A673 (cell line): ENCODE data around the gene PCDHB7. TPM values are rescaled to one million over a fixed set of nuclear protein-coding genes. Genes with fewer than 3 reads are reported as not detected.
"Not testable (repeated sequence)": the region's sequence is repeated elsewhere in the genome, so short reads cannot be mapped to it uniquely, and the experiment has no call there.

Experiments
- BruUV-seq: library from RNA; stranded (reverse); fragments of 400-500 nt; replicated peaks from 2 replicates; lab custom pipeline; 2021; lab: Mats Ljungman, UMichigan
- CTCF ChIA-PET: fragments of 300-600 bp; sonication (Branson Sonifier 250); formaldehyde crosslinking; loops from one replicate; lab custom pipeline; 2022; ENCODE audit warnings: antibody characterized with exemption; lab: Charles Lee
- POLR2A ChIA-PET: fragments of 300-600 bp; sonication (Branson Sonifier 250); formaldehyde crosslinking; loops from one replicate; lab custom pipeline; 2022; ENCODE audit warnings: antibody characterized with exemption; ENCODE audit not compliant: low non-redundant PET; lab: Charles Lee
- DNase-seq: peaks from one replicate; pipeline ENCODE4 v3.0.0-alpha.2; 2015; ENCODE audit warnings: low spot score
- H3K27ac ChIP-seq: fragments of 200-600 bp; sonication (generic); 2 replicates; pipeline ENCODE4 v1.5.1; 2016; ENCODE audit warnings: mixed run types, low read depth, mild to moderate bottlenecking, mixed read lengths, antibody characterized with exemption, low read length; ENCODE audit not compliant: poor library complexity, severe bottlenecking
- H3K27me3 ChIP-seq: fragments of 200-600 bp; sonication (generic); replicated peaks from 2 replicates; pipeline ENCODE4 v1.6.1; 2017; ENCODE audit warnings: mixed run types, low read depth, mild to moderate bottlenecking, mixed read lengths, antibody characterized with exemption, low read length; ENCODE audit not compliant: insufficient read depth, poor library complexity
- H3K36me3 ChIP-seq: fragments of 200-600 bp; sonication (generic); 2 replicates; pipeline ENCODE4 v1.6.1; 2016; ENCODE audit warnings: mixed run types, mild to moderate bottlenecking, mixed read lengths, antibody characterized with exemption, low read length; ENCODE audit not compliant: insufficient read depth, poor library complexity, severe bottlenecking
- H3K4me1 ChIP-seq: fragments of 200-600 bp; sonication (generic); 2 replicates; pipeline ENCODE4 v1.6.1; 2017; ENCODE audit warnings: mixed run types, mild to moderate bottlenecking, mixed read lengths, antibody characterized with exemption, low read length; ENCODE audit not compliant: insufficient read depth, poor library complexity, severe bottlenecking
- H3K4me3 ChIP-seq: fragments of 200-600 bp; sonication (generic); 2 replicates; pipeline ENCODE4 v1.5.1; 2016; ENCODE audit warnings: low read depth, mixed run types, mild to moderate bottlenecking, mixed read lengths, low read length; ENCODE audit not compliant: poor library complexity, severe bottlenecking
- H3K9me3 ChIP-seq: fragments of 200-600 bp; sonication (generic); 2 replicates; pipeline ENCODE4 v1.6.1; 2016; ENCODE audit warnings: mixed run types, low read depth, mild to moderate bottlenecking, mixed read lengths, antibody characterized with exemption, low read length; ENCODE audit not compliant: poor library complexity, severe bottlenecking
- EZH2 ChIP-seq: fragments of 200-600 bp; sonication (generic); IDR thresholded peaks from 2 replicates; pipeline ENCODE4 v1.6.1; 2017; ENCODE audit warnings: borderline replicate concordance, low read depth, mild to moderate bottlenecking, mixed read lengths, antibody characterized with exemption, low read length; ENCODE audit not compliant: poor library complexity, severe bottlenecking
- intact Hi-C: fragments of 100-400 bp; cut with micrococcal nuclease; formaldehyde crosslinking; loops from one replicate; pipeline ENCODE4 v1.10.0; 2022; ENCODE audit not compliant: unreplicated experiment
- total RNA-seq: library from RNA; stranded (reverse); gene quantifications from 2 replicates; pipeline ENCODE4 v1.2.3, GENCODE V29; 2021
- TF ChIP-seq, protein P1 (sequence below): fragments of 300-800, 200-600 bp; sonication (generic); conservative IDR thresholded peaks from 2 replicates; pipeline ENCODE4 v1.5.1; 2017; ENCODE audit warnings: low read depth, mild to moderate bottlenecking, antibody characterized with exemption, low read length, moderate library complexity, mixed read lengths

The PCDHB7 gene
- total RNA-seq, 1 experiment from 2014 or later, result 2.0 TPM

DNA sequence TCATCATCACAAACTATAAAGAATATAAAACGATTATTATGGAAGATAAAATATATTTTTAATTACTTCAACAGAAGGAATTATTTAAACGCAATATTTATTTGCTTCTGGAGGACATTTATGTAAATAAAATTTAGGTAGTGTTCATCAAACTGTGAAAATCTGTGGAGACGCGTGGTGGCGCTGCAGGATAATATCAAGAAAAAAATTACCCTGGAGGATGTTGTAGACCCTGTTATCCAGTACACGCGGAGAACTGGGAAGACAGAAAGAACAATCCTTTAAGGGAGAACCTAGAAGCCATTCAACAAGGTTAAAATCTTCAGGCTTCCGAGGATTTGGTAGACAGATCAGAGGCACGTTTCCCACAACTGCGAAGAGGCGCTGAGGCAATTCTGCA is 36.0 kb downstream of the PCDHB7 start, which contains the start of gene PCDHB12:
Gene PCDHB12, plus strand, starts transcription at position 242 of the 400 bp plus-strand sequence. CDS start 189 bp downstream, outside the sequence.
- Histone ChIP-seq H3K4me3 (peak within 1 kb of the TSS; percentile 8), H3K9me3 (peaks cover 3% of the 10 kb centered on the region), H3K27me3 (no peaks in the 10 kb centered on the region), H3K27ac (no peak within 1 kb of the TSS), H3K4me1 (no peaks in the 10 kb centered on the region), H3K36me3 (no peaks in the 10 kb centered on the region)
- TF ChIP-seq EZH2, result no peak
- TF ChIP-seq, protein P1, sequence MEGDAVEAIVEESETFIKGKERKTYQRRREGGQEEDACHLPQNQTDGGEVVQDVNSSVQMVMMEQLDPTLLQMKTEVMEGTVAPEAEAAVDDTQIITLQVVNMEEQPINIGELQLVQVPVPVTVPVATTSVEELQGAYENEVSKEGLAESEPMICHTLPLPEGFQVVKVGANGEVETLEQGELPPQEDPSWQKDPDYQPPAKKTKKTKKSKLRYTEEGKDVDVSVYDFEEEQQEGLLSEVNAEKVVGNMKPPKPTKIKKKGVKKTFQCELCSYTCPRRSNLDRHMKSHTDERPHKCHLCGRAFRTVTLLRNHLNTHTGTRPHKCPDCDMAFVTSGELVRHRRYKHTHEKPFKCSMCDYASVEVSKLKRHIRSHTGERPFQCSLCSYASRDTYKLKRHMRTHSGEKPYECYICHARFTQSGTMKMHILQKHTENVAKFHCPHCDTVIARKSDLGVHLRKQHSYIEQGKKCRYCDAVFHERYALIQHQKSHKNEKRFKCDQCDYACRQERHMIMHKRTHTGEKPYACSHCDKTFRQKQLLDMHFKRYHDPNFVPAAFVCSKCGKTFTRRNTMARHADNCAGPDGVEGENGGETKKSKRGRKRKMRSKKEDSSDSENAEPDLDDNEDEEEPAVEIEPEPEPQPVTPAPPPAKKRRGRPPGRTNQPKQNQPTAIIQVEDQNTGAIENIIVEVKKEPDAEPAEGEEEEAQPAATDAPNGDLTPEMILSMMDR, result peak; percentile 52
- ChIA-PET CTCF (interaction anchor here (0.8 to 0.9 kb wide), 3 partner anchors 9 to 352 kb away, joined by 3 read pairs; partner anchors contain the start of genes PCDHB11 and PCDHB6), POLR2A (no interaction called here)
- DNase-seq, result peak; percentile 56
- intact Hi-C loops, result no loop called here
- no TSS peak for BruUV-seq

DNA sequence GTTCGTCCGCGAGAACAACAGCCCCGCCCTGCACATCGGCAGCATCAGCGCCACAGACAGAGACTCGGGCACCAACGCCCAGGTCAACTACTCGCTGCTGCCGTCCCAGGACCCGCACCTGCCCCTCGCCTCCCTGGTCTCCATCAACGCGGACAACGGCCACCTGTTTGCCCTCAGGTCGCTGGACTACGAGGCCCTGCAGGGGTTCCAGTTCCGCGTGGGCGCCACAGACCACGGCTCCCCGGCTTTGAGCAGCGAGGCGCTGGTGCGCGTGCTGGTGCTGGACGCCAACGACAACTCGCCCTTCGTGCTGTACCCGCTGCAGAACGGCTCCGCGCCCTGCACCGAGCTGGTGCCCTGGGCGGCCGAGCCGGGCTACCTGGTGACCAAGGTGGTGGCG is 37.8 kb downstream of the PCDHB7 start:
- H3K4me3 ChIP-seq, CTCF ChIA-PET, H3K9me3 ChIP-seq, POLR2A ChIA-PET, H3K4me1 ChIP-seq, DNase-seq, intact Hi-C loops, H3K27me3 ChIP-seq, BruUV-seq, H3K36me3 ChIP-seq, H3K27ac ChIP-seq: not testable (repeated sequence)

DNA sequence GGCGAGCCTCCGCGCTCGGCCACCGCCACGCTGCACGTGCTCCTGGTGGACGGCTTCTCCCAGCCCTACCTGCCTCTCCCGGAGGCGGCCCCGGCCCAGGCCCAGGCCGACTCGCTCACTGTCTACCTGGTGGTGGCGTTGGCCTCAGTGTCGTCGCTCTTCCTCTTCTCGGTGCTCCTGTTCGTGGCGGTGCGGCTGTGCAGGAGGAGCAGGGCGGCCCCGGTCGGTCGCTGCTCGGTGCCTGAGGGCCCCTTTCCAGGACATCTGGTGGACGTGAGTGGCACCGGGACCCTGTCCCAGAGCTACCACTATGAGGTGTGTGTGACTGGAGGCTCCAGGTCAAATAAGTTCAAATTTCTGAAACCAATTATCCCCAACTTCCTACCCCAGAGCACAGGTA is 38.4 kb downstream of the PCDHB7 start:
- H3K27ac ChIP-seq, BruUV-seq, H3K4me1 ChIP-seq, H3K4me3 ChIP-seq, CTCF ChIA-PET, H3K36me3 ChIP-seq, POLR2A ChIA-PET, intact Hi-C loops, H3K27me3 ChIP-seq, H3K9me3 ChIP-seq, DNase-seq: not testable (repeated sequence)

DNA sequence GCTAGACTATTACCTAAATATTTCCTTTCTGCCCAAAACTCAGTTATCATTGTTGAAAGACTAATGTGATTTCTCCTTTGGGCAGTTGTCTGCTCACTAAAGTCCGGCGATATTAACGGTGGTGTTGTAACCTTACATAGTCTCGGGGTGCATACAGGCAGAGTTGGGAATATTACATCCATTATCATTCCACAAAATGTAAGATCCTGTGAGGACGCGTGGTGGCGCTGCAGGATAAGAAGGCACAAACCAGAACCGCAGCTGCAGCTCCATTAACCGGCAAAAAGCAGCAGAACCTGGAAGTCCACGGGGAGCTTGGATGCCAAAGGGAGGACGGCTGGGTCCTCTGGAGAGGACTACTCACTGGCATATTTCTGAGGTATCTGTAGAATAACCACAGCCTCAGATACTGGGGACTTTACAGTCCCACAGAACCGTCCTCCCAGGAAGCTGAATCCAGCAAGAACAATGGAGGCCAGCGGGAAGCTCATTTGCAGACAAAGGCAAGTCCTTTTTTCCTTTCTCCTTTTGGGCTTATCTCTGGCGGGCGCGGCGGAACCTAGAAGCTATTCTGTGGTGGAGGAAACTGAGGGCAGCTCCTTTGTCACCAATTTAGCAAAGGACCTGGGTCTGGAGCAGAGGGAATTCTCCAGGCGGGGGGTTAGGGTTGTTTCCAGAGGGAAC is 41.4 kb downstream of the PCDHB7 start, which contains the start of gene PCDHB13:
Gene PCDHB13, plus strand, starts transcription at position 264 of the 684 bp plus-strand sequence. Its CDS starts 205 bp downstream, at position 469.
- H3K36me3 ChIP-seq, H3K4me1 ChIP-seq, H3K27me3 ChIP-seq, H3K9me3 ChIP-seq, H3K27ac ChIP-seq, H3K4me3 ChIP-seq, BruUV-seq, POLR2A ChIA-PET, intact Hi-C loops, CTCF ChIA-PET: not testable (repeated sequence)
- TF ChIP-seq, protein P1, result peak; percentile 37
- DNase-seq, result peak; percentile 53

DNA sequence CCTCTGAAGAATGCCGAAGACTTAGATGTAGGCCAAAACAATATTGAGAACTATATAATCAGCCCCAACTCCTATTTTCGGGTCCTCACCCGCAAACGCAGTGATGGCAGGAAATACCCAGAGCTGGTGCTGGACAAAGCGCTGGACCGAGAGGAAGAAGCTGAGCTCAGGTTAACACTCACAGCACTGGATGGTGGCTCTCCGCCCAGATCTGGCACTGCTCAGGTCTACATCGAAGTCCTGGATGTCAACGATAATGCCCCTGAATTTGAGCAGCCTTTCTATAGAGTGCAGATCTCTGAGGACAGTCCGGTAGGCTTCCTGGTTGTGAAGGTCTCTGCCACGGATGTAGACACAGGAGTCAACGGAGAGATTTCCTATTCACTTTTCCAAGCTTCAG is 42.1 kb downstream of the PCDHB7 start:
- intact Hi-C loops, H3K9me3 ChIP-seq, BruUV-seq, H3K4me1 ChIP-seq, CTCF ChIA-PET, H3K4me3 ChIP-seq, H3K36me3 ChIP-seq, H3K27ac ChIP-seq, POLR2A ChIA-PET, H3K27me3 ChIP-seq, DNase-seq: not testable (repeated sequence)

DNA sequence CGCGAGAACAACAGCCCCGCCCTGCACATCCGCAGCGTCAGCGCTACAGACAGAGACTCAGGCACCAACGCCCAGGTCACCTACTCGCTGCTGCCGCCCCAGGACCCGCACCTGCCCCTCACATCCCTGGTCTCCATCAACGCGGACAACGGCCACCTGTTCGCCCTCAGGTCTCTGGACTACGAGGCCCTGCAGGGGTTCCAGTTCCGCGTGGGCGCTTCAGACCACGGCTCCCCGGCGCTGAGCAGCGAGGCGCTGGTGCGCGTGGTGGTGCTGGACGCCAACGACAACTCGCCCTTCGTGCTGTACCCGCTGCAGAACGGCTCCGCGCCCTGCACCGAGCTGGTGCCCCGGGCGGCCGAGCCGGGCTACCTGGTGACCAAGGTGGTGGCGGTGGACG is 43.1 kb downstream of the PCDHB7 start:
- H3K27me3 ChIP-seq, BruUV-seq, POLR2A ChIA-PET, H3K36me3 ChIP-seq, H3K27ac ChIP-seq, intact Hi-C loops, CTCF ChIA-PET, H3K4me1 ChIP-seq, DNase-seq, H3K9me3 ChIP-seq, H3K4me3 ChIP-seq: not testable (repeated sequence)
